Neural crest cell (in vitro differentiated cells): ENCODE measurements around the gene DTNB. TPM values are rescaled to one million over a fixed set of nuclear protein-coding genes. Genes with fewer than 3 reads are reported as not detected.

Experiments used
- DNase-seq: peaks from one replicate; pipeline ENCODE4 v3.0.0; 2021; ENCODE audit warnings: low read depth, mixed read lengths, low spot score
- H3K27ac Mint-ChIP-seq: one replicate; pipeline ENCODE4 v1.8.0; 2021; ENCODE audit warnings: mild to moderate bottlenecking, mixed read lengths; ENCODE audit not compliant: unreplicated experiment
- H3K27me3 Mint-ChIP-seq: 2 replicates; pipeline ENCODE4 v1.8.0; 2021; ENCODE audit warnings: low read depth, mild to moderate bottlenecking, mixed read lengths
- H3K36me3 Mint-ChIP-seq: 2 replicates; pipeline ENCODE4 v1.8.0; 2021; ENCODE audit warnings: low read depth, mild to moderate bottlenecking, mixed read lengths
- H3K4me1 Mint-ChIP-seq: 2 replicates; pipeline ENCODE4 v1.8.0; 2021; ENCODE audit warnings: mixed read lengths
- H3K4me3 Mint-ChIP-seq: one replicate; pipeline ENCODE4 v1.8.0; 2021; ENCODE audit warnings: mild to moderate bottlenecking, mixed read lengths
- H3K9me3 Mint-ChIP-seq: 2 replicates; pipeline ENCODE4 v1.8.0; 2021; ENCODE audit warnings: mixed read lengths
- CTCF ChIP-seq: fragments of 200-600 bp; sonication (generic); conservative IDR thresholded peaks from 2 replicates; pipeline ENCODE4 v1.5.0; 2021; ENCODE audit warnings: antibody characterized with exemption, mild to moderate bottlenecking
- total RNA-seq: library from RNA; stranded (reverse); gene quantifications from 2 replicates; pipeline ENCODE4 v1.2.1, GENCODE V29; 2021

Gene DTNB
- total RNA-seq, 1 donor from 2014 or later, result 29.5 TPM

GRCh38 chr2:25367296-25367695 is 306.1 kb downstream of the DTNB start:
- no peak for TF ChIP-seq CTCF
- Mint-ChIP-seq H3K27me3 (no peaks in the 10 kb centered on the region), H3K27ac (no peak overlapping the region), H3K9me3 (no peaks in the 10 kb centered on the region), H3K36me3 (no peaks in the 10 kb centered on the region), H3K4me1 (peaks cover 17% of the 10 kb centered on the region), H3K4me3 (no peak overlapping the region)
- DNase-seq, result no peak

- TF ChIP-seq CTCF, result no peak
- no peaks in the 10 kb centered on the region for H3K36me3 Mint-ChIP-seq
- H3K27ac Mint-ChIP-seq, result no peak overlapping the region
- H3K4me3 Mint-ChIP-seq, result no peak overlapping the region
- DNase-seq, result no peak
- H3K27me3 Mint-ChIP-seq, result no peaks in the 10 kb centered on the region
- no peaks in the 10 kb centered on the region for H3K9me3 Mint-ChIP-seq
- peaks cover 23% of the 10 kb centered on the region for H3K4me1 Mint-ChIP-seq
Measured at GRCh38 chr2:25366629-25367028, 306.7 kb downstream of the DTNB start.

GRCh38 chr2:25365241-25365640 is 308.1 kb downstream of the DTNB start:
- Mint-ChIP-seq H3K36me3 (no peaks in the 10 kb centered on the region), H3K4me3 (no peak overlapping the region), H3K4me1 (peaks cover 14% of the 10 kb centered on the region), H3K27me3 (no peaks in the 10 kb centered on the region), H3K27ac (no peak overlapping the region), H3K9me3 (no peaks in the 10 kb centered on the region)
- no peak for TF ChIP-seq CTCF
- no peak for DNase-seq

- no peak overlapping the region for H3K27ac Mint-ChIP-seq
- H3K4me3 Mint-ChIP-seq, result no peak overlapping the region
- H3K9me3 Mint-ChIP-seq, result no peaks in the 10 kb centered on the region
- TF ChIP-seq CTCF, result no peak
- DNase-seq, result no peak
- H3K4me1 Mint-ChIP-seq, result peaks cover 12% of the 10 kb centered on the region
- H3K27me3 Mint-ChIP-seq, result no peaks in the 10 kb centered on the region
- no peaks in the 10 kb centered on the region for H3K36me3 Mint-ChIP-seq
Measured at GRCh38 chr2:25363733-25364132, 309.6 kb downstream of the DTNB start.

GRCh38 chr2:25362434-25363145 is 310.8 kb downstream of the DTNB start:
- no peaks in the 10 kb centered on the region for H3K27me3 Mint-ChIP-seq
- DNase-seq, result no peak
- H3K27ac Mint-ChIP-seq, result no peak overlapping the region
- H3K4me1 Mint-ChIP-seq, result peaks cover 17% of the 10 kb centered on the region
- H3K4me3 Mint-ChIP-seq, result peak overlapping the region; percentile 2
- no peaks in the 10 kb centered on the region for H3K36me3 Mint-ChIP-seq
- H3K9me3 Mint-ChIP-seq, result no peaks in the 10 kb centered on the region
- TF ChIP-seq CTCF, result no peak
